ENCODE data around the gene UGT1A8.

- TF ChIP-seq EZH2 (IDR thresholded peaks at IDR 0.05; ENCODE audit: low read length, missing control alignments) (no peak), CTCF (conservative IDR thresholded peaks at IDR 0.05 in 1 of 2, IDR thresholded peaks at IDR 0.05 in 1 of 2; ENCODE audit: low read depth in 1 of 2, low read length in 2 of 2) (no peak)
Measured at GRCh38 chr2:233766416-233766815, 149.0 kb downstream of the UGT1A8 start.
